ENCODE data around the gene POLR2M. TPM values are rescaled to one million over a fixed set of nuclear protein-coding genes. Genes with fewer than 3 reads are reported as not detected.

The POLR2M gene
- 10 to 100 TPM; 65.2 to 67.0 TPM for total RNA-seq

- CTCF ChIA-PET, result interaction anchor here (1.0 to 1.5 kb wide), 4 partner anchors 26 to 147 kb away, joined by 3 to 6 read pairs (median 4); no protein-coding TSS in a partner anchor
Observed at GRCh38 chr15:57706405-57707209, at the start of gene POLR2M. Gene POLR2M, plus strand, starts transcription at chr15:57706714. Its CDS starts 129 bp downstream, at chr15:57706843.

GRCh38 chr15:57657619-57658018 lies 48.9 kb upstream of the POLR2M start:
- POLR2A ChIA-PET, result no interaction called here

More at GRCh38 chr15:57706405-57707209, at the start of gene POLR2M:
- POLR2A ChIA-PET, result interaction anchor here (0.7 to 1.0 kb wide), 3 partner anchors 14 to 146 kb away, joined by 3 to 5 read pairs (median 3); no protein-coding TSS in a partner anchor

GRCh38 chr15:57662091-57662744 lies 44.3 kb upstream of the POLR2M start:
- CTCF ChIA-PET, result no interaction called here
- POLR2A ChIA-PET, result no interaction called here

More at GRCh38 chr15:57657619-57658018, 48.9 kb upstream of the POLR2M start:
- CTCF ChIA-PET, result no interaction called here

- POLR2A ChIA-PET, result no interaction called here
- CTCF ChIA-PET, result no interaction called here
Observed at GRCh38 chr15:57662802-57663201, 43.7 kb upstream of the POLR2M start.

GRCh38 chr15:57663262-57663661 lies 43.3 kb upstream of the POLR2M start:
- ChIA-PET CTCF (no interaction called here), POLR2A (no interaction called here)

GRCh38 chr15:57665194-57665593 lies 41.3 kb upstream of the POLR2M start:
- ChIA-PET POLR2A (no interaction called here), CTCF (no interaction called here)

- ChIA-PET POLR2A (no interaction called here), CTCF (no interaction called here)
Observed at GRCh38 chr15:57665939-57666338, 40.6 kb upstream of the POLR2M start.

- CTCF ChIA-PET, result interaction anchor here (0.8 kb wide), 1 partner anchor 65 kb away, joined by 3 read pairs; no protein-coding TSS in a partner anchor
Observed at GRCh38 chr15:57667171-57667849, 39.2 kb upstream of the POLR2M start.

GRCh38 chr15:57668016-57668415 lies 38.5 kb upstream of the POLR2M start:
- ChIA-PET CTCF (no interaction called here), POLR2A (no interaction called here)

More at GRCh38 chr15:57667171-57667849, 39.2 kb upstream of the POLR2M start:
- POLR2A ChIA-PET, result no interaction called here

- POLR2A ChIA-PET, result no interaction called here
- CTCF ChIA-PET, result no interaction called here
Observed at GRCh38 chr15:57671636-57672035, 34.9 kb upstream of the POLR2M start.

GRCh38 chr15:57675481-57676181 lies 30.9 kb upstream of the POLR2M start:
- POLR2A ChIA-PET, result no interaction called here
- CTCF ChIA-PET, result no interaction called here

- CTCF ChIA-PET, result no interaction called here
- POLR2A ChIA-PET, result no interaction called here
Observed at GRCh38 chr15:57676585-57676984, 29.9 kb upstream of the POLR2M start.

GRCh38 chr15:57677204-57677603 lies 29.3 kb upstream of the POLR2M start:
- CTCF ChIA-PET, result no interaction called here
- POLR2A ChIA-PET, result no interaction called here

GRCh38 chr15:57680021-57680420 lies 26.5 kb upstream of the POLR2M start:
- ChIA-PET CTCF (no interaction called here), POLR2A (no interaction called here)

- CTCF ChIA-PET, result no interaction called here
Observed at GRCh38 chr15:57681011-57681410, 25.5 kb upstream of the POLR2M start.

GRCh38 chr15:57683481-57683880 lies 23.0 kb upstream of the POLR2M start:
- CTCF ChIA-PET, result interaction anchor here (1.4 kb wide), 1 partner anchor 123 kb away, joined by 3 read pairs; no protein-coding TSS in a partner anchor
- POLR2A ChIA-PET, result no interaction called here

More at GRCh38 chr15:57681011-57681410, 25.5 kb upstream of the POLR2M start:
- POLR2A ChIA-PET, result no interaction called here

- CTCF ChIA-PET, result interaction anchor here (1.4 kb wide), 1 partner anchor 124 kb away, joined by 3 read pairs; no protein-coding TSS in a partner anchor
- POLR2A ChIA-PET, result no interaction called here
Observed at GRCh38 chr15:57684491-57685151, 21.9 kb upstream of the POLR2M start.

- POLR2A ChIA-PET, result no interaction called here
- CTCF ChIA-PET, result no interaction called here
Observed at GRCh38 chr15:57685306-57686095, 21.0 kb upstream of the POLR2M start.

- ChIA-PET POLR2A (no interaction called here), CTCF (no interaction called here)
Observed at GRCh38 chr15:57686657-57687056, 19.9 kb upstream of the POLR2M start.
